Bladder microvascular endothelial cell (primary cell): ENCODE results near the gene EMC1. TPM values are rescaled to one million over a fixed set of nuclear protein-coding genes. Genes with fewer than 3 reads are reported as not detected.

ENCODE experiments used
- total RNA-seq: library from RNA; depleted of rRNA; stranded (reverse); fragments of >200 nt; gene quantifications from 2 replicates; pipeline ENCODE4 v1.2.3, GENCODE V29; 2014

The EMC1 gene
- total RNA-seq = 34.5 and 76.8 TPM in 2 replicates

GRCh38 chr1:19251305-19252196, at the start of gene EMC1, which contains the start of gene MRTO4:
Gene EMC1 (minus strand): TSS chr1:19251524. CDS start chr1:19251509, 15 bp downstream.
Gene MRTO4 (plus strand): TSS chr1:19251805. CDS start chr1:19251836, 31 bp downstream.

GRCh38 chr1:19288324-19289241, 37.3 kb upstream of the EMC1 start, which contains the start of gene AKR7A3:
Gene AKR7A3 (minus strand): TSS chr1:19288770. CDS start chr1:19288709, 61 bp downstream.

GRCh38 chr1:19209990-19210771, 41.1 kb downstream of the EMC1 start, which contains the start of gene UBR4:
Gene UBR4 (minus strand): TSS chr1:19210266. CDS start chr1:19210248, 18 bp downstream.

Other genes with a start within 250 kb of the EMC1 start
- gene UBR4, start 41.3 kb downstream of the EMC1 start, total RNA-seq = 67.0 and 158 TPM in 2 replicates
- gene MRTO4, start 281 bp upstream of the EMC1 start, total RNA-seq = 19.4 and 27.8 TPM in 2 replicates
- gene AKR7A3, start 37.2 kb upstream of the EMC1 start, total RNA-seq = 0.06 and 0.16 TPM in 2 replicates
- gene AKR7A2, start 60.6 kb upstream of the EMC1 start, total RNA-seq = 41.9 and 43.3 TPM in 2 replicates
- 12.8 and 20.1 TPM in 2 replicates for gene SLC66A1, start 60.8 kb upstream of the EMC1 start, total RNA-seq
- 85.5 and 130 TPM in 2 replicates for gene CAPZB, start 234.0 kb upstream of the EMC1 start, total RNA-seq